Measurements from ENCODE around the gene SRM. TPM values are rescaled to one million over a fixed set of nuclear protein-coding genes. Genes with fewer than 3 reads are reported as not detected.
A peak's percentile ranks its signal among the peaks of the same experiment; 100 is the strongest.

SRM gene
- total and polyA plus RNA-seq, 2 of the 13 experiments (the other 11 are each of a cell fraction or from before 2014, with no cell fraction given), result 27.9 to 31.8 TPM

GRCh38 chr1:11012260-11013159, 47.3 kb downstream of the SRM start, which contains the start of gene TARDBP (continued):
- no peak for TF ChIP-seq ARID5B (CRISPR knock-in tag; IDR thresholded peaks at IDR 0.05)
- TF ChIP-seq CBFB (CRISPR knock-in tag; IDR thresholded peaks at IDR 0.05), result peak; percentile 81
- TF ChIP-seq NFRKB (IDR thresholded peaks at IDR 0.05), result peak; percentile 94
- TF ChIP-seq TARDBP (CRISPR knock-in tag; IDR thresholded peaks at IDR 0.05), result peak; percentile 83
- peak; percentile 85 for TF ChIP-seq GABPB1 (CRISPR knock-in tag; IDR thresholded peaks at IDR 0.05)
- TF ChIP-seq ZNF670 (CRISPR knock-in tag; IDR thresholded peaks at IDR 0.05; ENCODE audit: borderline replicate concordance), result no peak
- peak; percentile 96 for TF ChIP-seq BHLHE40 (IDR thresholded peaks at IDR 0.05; ENCODE audit: low read length)
- TF ChIP-seq ZMAT5 (CRISPR knock-in tag; IDR thresholded peaks at IDR 0.05; ENCODE audit: borderline replicate concordance, low read depth), result no peak
- TF ChIP-seq FOXK1 (CRISPR knock-in tag; IDR thresholded peaks at IDR 0.05; ENCODE audit: borderline replicate concordance, low read depth), result no peak; the same call in 1 of the 2 replicates
- peak; percentile 99 for TF ChIP-seq ASH2L (IDR thresholded peaks at IDR 0.05; ENCODE audit: insufficient read length, low read depth, low read length)
- no peak for TF ChIP-seq ZFP36 (IDR thresholded peaks at IDR 0.05; ENCODE audit: borderline replicate concordance, low read depth, low read length, partially characterized antibody)
- TF ChIP-seq MED8 (CRISPR knock-in tag; IDR thresholded peaks at IDR 0.05; ENCODE audit: insufficient replicate concordance), result peak; percentile 74
- 0 out of 2 replicates have a peak, but pooled peaks have one; percentile 65 for TF ChIP-seq MXD4 (CRISPR knock-in tag; IDR thresholded peaks at IDR 0.05)
- peak; percentile 95 for TF ChIP-seq YEATS4 (CRISPR knock-in tag; IDR thresholded peaks at IDR 0.05; ENCODE audit: borderline replicate concordance)
- peak; percentile 51; the same call in 1 of the 2 replicates for TF ChIP-seq SMAD3 (CRISPR knock-in tag; IDR thresholded peaks at IDR 0.05)
- 0 out of 2 replicates have a peak, but pooled peaks have one; percentile 32 for TF ChIP-seq ZNF777 (CRISPR knock-in tag; IDR thresholded peaks at IDR 0.05)
- TF ChIP-seq ZBTB26 (CRISPR knock-in tag; IDR thresholded peaks at IDR 0.05; ENCODE audit: borderline replicate concordance), result peak; percentile 51; the same call in 1 of the 2 replicates
- TF ChIP-seq KLF6 (CRISPR knock-in tag; IDR thresholded peaks at IDR 0.05), result peak; percentile 97
- no peak for TF ChIP-seq SNRNP70 (IDR thresholded peaks at IDR 0.05; ENCODE audit: low read depth, low read length)
- TF ChIP-seq NRL (CRISPR knock-in tag; IDR thresholded peaks at IDR 0.05; ENCODE audit: borderline replicate concordance), result peak; percentile 93
- peak; percentile 94 for TF ChIP-seq ZMAT3 (CRISPR knock-in tag; conservative IDR thresholded peaks at IDR 0.05)
- TF ChIP-seq IRF1 (CRISPR knock-in tag; IDR thresholded peaks at IDR 0.05; ENCODE audit: low read depth), result 0 out of 2 replicates have a peak, but pooled peaks have one; percentile 81
- TF ChIP-seq SATB2 (CRISPR knock-in tag; IDR thresholded peaks at IDR 0.05), result peak; percentile 72; the same call in 1 of the 2 replicates
- peak; percentile 87 for TF ChIP-seq THAP11 (CRISPR knock-in tag; IDR thresholded peaks at IDR 0.05)
